DMS114 treated with DMSO at 0.1 percent for 48 hours (cell line): ENCODE data around the gene FAR1.

Experiments used
- DNase-seq: peaks from one replicate; lab custom pipeline; 2025; ENCODE audit not compliant: unreplicated experiment; lab: John Stamatoyannopoulos, UW

Gene FAR1

DNA sequence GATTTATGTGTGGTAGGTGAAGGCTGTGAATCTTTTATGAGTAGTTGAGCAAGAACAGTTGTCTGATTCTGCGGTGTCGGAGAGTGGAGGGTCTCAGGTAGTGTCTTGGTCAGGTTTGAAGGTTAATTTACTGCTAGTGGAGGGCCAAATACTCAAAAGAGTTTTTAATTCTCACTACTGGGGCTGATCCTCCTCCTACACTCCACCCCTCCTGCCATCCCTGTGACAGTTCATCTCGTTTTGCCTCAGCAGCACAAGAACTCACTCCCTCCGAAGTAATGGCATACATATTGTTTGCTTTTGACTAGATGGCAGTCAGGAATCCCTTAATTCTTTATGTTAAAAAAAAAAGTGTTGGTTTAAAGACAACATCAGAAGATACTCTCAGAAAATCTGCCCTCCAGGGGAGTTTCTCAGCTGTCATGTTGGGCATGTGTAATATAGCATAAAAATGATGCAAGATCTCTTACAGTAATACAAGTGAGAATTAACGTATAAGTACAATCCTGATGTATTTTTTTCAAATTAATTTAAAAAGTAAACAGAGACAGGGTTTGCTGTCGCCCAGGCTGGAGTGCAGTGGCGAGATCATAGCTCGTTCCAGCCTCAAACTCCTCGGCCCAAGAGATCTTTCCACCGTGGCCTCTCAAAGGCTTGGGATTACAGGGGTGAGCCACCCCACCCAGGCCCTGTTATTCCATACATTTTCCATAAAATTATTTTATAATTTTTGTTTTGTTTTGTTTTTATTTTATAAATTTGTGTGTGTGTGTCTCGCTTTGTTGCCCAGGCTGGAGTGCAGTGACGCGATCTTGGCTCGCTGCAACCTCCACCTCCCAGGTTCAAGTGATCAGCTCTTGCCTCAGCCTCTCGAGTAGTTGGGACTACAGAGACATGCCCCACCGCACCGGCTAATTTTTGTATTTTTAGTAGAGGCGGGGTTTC, 1.3 kb downstream of the FAR1 start:
- DNase-seq: no peak

GRCh38 chr11:13672576-13673210, 4.2 kb downstream of the FAR1 start:
- DNase-seq: no peak

- no peak for DNase-seq
Observed at GRCh38 chr11:13674799-13675509, 6.5 kb downstream of the FAR1 start.

DNA sequence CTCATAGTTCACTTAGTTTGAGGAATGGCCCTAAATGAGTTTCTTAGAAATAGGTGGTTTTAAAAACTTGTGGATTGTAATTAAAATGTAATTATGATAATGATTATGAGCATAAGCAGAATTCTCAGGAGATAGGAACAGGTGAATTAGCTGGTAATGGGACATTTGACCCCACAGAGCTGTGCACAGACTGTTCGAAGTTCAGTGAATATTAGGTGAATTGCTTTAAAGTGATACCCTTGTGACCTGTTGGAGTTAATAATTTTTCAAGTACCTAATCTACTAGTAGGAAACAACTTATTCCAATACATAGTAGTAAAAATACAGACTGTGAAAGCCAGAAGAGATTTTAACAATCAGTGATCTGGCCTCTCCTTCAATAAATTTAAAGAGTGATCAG, 8.1 kb downstream of the FAR1 start:
- DNase-seq: no peak

GRCh38 chr11:13679768-13680167, 11.3 kb downstream of the FAR1 start:
- no peak for DNase-seq

GRCh38 chr11:13680501-13681264, 12.2 kb downstream of the FAR1 start:
- DNase-seq: no peak

- no peak for DNase-seq
Observed at GRCh38 chr11:13681446-13681845, 13.0 kb downstream of the FAR1 start.

DNA sequence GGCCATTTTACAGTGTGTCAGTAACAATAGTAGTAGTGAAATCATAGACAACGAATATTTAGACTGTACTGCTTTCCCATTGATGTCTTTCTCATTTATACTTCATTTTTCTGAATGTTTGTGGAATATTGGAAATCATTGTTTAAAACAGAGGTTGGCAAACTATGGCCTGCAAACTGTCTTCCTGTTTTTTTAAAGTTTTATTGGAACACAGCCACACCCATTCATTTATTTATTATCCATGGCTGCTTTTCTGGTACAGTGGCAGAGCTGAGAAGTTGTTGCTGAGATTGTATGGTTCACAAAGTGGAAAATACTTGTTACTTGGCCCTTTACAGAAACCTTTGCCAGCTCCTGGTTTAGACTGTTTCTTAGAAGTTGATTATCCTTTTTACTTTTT, 13.7 kb downstream of the FAR1 start:
- no peak for DNase-seq

DNA sequence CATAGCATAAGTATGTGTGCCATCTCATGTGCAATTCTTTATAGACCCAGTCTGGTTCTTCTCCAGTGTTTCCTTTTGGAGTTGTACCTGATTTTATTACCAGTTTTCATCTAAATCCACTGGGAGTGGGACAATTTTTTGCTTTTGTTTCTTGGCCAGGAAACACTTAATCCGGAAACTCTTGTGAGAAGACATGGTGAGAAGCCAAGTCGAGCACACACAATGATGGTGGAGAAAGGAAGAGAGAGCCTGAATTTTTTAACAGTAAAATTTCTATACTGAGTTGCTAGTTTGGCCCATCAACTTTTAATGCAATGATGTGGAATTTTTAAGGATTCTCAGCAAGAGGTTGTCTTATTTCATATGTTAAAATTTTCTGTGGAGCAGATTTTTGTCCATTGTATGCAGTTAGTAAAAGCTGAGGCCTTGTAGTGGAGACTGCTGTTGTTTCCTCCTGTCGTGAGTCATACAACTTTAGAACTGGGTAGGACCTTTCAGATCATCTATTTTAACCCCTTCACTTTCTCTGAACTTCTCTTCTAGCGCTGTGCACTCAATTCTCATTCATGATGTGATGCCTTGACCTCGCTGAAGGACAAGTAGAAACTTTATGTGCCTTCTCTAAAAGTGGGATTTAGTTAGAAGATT, 17.1 kb downstream of the FAR1 start:
- no peak for DNase-seq

- DNase-seq: no peak
Observed at GRCh38 chr11:13686776-13687175, 18.3 kb downstream of the FAR1 start.

DNA sequence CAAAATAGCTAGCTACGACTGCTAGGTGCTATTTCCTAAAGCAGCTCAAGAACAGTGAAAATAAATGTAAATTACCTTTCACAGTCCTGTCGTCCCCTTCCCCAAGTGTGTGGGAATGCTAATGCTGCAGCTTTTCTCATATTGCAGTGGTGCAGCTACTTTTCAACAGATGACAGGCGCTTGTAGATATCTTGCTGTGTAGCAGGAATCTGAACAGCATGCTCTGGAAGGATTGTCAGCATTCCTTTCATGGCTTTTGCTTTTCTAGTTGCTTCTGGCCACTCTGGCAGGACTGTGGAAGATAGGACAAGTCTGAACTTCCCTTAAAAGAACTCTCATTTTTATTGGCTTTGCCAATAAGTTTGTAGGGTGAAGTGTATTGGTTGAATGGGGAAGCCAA, 18.8 kb downstream of the FAR1 start:
- no peak for DNase-seq

- no peak for DNase-seq
Observed at GRCh38 chr11:13691286-13691899, 22.9 kb downstream of the FAR1 start.

DNA sequence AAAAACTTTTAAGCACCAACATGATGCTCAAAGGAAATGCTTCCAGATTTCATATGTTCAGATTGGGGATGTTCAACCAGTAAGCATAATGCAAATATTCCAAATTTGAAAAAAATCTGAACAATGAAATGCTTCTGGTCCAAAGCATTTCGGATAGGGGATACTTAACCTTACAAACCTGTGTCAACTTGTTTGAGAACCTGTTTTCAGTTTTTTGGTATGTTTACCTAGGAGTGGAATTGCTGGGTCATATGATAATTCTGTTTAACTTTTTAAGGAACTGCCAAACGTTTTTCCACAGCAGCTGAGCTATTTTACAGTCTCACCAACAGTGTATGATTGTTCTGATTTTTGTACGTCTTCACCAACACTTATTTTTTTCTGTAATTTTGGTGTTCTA, 23.7 kb downstream of the FAR1 start:
- DNase-seq: no peak

GRCh38 chr11:13694115-13694514, 25.6 kb downstream of the FAR1 start:
- DNase-seq: no peak

GRCh38 chr11:13695886-13696285, 27.4 kb downstream of the FAR1 start:
- DNase-seq: no peak

- no peak for DNase-seq
Observed at GRCh38 chr11:13697710-13698109, 29.2 kb downstream of the FAR1 start.

DNA sequence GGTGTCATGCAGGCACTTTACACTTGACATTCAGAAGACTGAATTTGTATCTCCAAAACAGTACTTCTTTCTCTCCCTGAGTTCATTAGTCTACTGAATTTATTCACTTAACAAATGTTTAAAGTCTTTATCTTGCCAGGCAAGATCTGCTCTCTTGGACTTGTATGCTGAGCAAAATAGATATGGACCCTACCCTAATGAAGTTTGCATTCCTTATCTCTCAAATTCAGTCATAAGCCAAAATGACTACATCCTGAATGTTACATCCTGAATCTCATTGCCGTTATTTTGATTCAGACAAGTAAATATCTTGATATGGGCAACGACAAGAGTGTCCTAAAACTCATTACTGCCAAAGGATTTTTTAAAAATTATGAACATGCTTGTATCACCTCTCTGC, 29.7 kb downstream of the FAR1 start:
- no peak for DNase-seq

DNA sequence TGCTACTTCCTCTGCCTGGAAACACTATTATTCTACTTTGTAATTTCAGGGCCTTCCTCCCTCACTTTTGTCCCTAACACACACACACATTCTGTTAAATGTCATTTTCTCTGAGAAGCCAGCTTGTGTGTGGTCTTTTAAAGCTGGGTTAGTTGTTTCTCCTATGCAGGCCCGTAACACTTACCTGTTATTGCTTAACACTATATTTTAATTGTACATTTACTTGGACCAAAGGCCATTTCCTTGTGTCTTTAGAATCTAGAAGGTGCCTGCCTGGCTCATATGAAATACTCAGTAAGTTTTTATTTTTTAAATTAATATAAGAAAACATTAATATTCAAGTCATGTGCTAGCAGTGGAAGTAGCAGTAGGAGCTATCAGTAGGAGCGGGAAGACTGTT, 30.6 kb downstream of the FAR1 start:
- DNase-seq: no peak

GRCh38 chr11:13699870-13700269, 31.4 kb downstream of the FAR1 start:
- DNase-seq: no peak

DNA sequence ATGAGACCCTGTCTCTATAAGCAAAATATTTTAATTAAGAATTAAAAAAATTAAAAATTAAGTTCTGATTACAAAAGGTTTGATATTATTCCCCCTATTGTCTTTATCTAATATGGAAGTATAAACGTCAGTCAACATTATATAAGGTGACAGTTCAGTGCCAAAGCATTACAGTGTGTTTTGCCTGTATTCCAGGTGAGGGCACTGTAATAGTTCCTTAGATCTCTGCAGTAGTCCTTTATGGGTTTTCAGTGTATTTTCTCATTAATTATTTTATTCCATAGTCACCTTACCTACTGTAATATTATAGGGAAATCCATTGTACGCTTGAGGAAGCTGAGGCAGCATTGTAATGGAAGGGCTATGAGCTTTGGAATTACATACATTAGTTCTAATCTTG, 33.0 kb downstream of the FAR1 start:
- DNase-seq: no peak
